H1 (cell line): ENCODE measurements around the gene FOXR2. TPM values are rescaled to one million over a fixed set of nuclear protein-coding genes. Genes with fewer than 3 reads are reported as not detected.

ENCODE experiments used
- CTCF ChIA-PET: fragments of 300-600 bp; sonication (Branson Sonifier 250); formaldehyde crosslinking; loops from one replicate; lab custom pipeline; 2021; ENCODE audit not compliant: partially characterized antibody; lab: Charles Lee
- POLR2A ChIA-PET: fragments of 300-600 bp; sonication (Branson Sonifier 250); formaldehyde crosslinking; loops from one replicate; lab custom pipeline; 2021; ENCODE audit warnings: inconsistent platforms; ENCODE audit not compliant: partially characterized antibody; lab: Charles Lee
- DNase-seq, 2 experiments: peaks; one replicate each; pipeline versions ENCODE4 v3.0.0 to v3.0.0-alpha.2; 2010 to 2022; ENCODE audit warnings: low spot score in 2 of 2, low read depth in 1 of 2, mixed read lengths in 1 of 2
- FAIRE-seq: peaks from 2 replicates; lab custom pipeline; 2011; peaks lifted over from hg19 to GRCh38; lab: Jason Lieb, UNC
- H2AFZ ChIP-seq: 2 replicates; pipeline ENCODE4 v1.8.1; 2012; ENCODE audit warnings: low read length, inconsistent platforms
- H2AK5ac ChIP-seq: 2 replicates; pipeline ENCODE4 v1.6.1; 2013; ENCODE audit warnings: low read depth, low read length
- H2BK120ac ChIP-seq: replicated peaks from 2 replicates; pipeline ENCODE3; 2013; ENCODE audit warnings: low read depth, low read length, inconsistent platforms
- H2BK12ac ChIP-seq: 2 replicates; pipeline ENCODE4 v1.6.1; 2013; ENCODE audit warnings: low read depth, low read length
- H2BK15ac ChIP-seq: 2 replicates; pipeline ENCODE4 v1.6.1; 2013; ENCODE audit warnings: low read length
- H2BK20ac ChIP-seq: 2 replicates; pipeline ENCODE4 v1.6.1; 2013; ENCODE audit warnings: low read length
- H2BK5ac ChIP-seq: 2 replicates; pipeline ENCODE4 v1.6.1; 2013; ENCODE audit warnings: low read depth, low read length
- H3K14ac ChIP-seq: 2 replicates; pipeline ENCODE4 v1.6.1; 2013; ENCODE audit warnings: inconsistent platforms; ENCODE audit not compliant: insufficient read length
- H3K18ac ChIP-seq: 2 replicates; pipeline ENCODE4 v1.6.1; 2013; ENCODE audit warnings: low read length; ENCODE audit errors: extremely low read depth
- H3K23ac ChIP-seq: 2 replicates; pipeline ENCODE4 v1.6.1; 2013; ENCODE audit warnings: inconsistent platforms; ENCODE audit not compliant: insufficient read length
- H3K23me2 ChIP-seq: 2 replicates; pipeline ENCODE4 v1.6.1; 2013; ENCODE audit warnings: low read depth, low read length
- H3K27ac ChIP-seq: 2 replicates; pipeline ENCODE4 v1.6.1; 2011; ENCODE audit warnings: low read depth, low read length, inconsistent platforms
- H3K27me3 ChIP-seq, 4 experiments: replicated peaks in 1 of 4; 1 replicate in 1 of 4; 2 replicates in 3 of 4; pipeline versions ENCODE4 v1.6.1 to v1.8.1; 2011 to 2013; ENCODE audit warnings: low read length in 3 of 4, mild to moderate bottlenecking in 3 of 4, inconsistent platforms in 2 of 4, mixed read lengths in 2 of 4, moderate library complexity in 1 of 4; ENCODE audit not compliant: control insufficient read depth in 3 of 4, insufficient read depth in 3 of 4; ENCODE audit errors: extremely low read depth in 1 of 4
- H3K36me3 ChIP-seq, 4 experiments: 2 replicates each; pipeline versions ENCODE4 v1.6.1 to v1.8.1; 2011 to 2013; ENCODE audit warnings: mild to moderate bottlenecking in 4 of 4, low read length in 3 of 4, moderate library complexity in 2 of 4, control low read depth in 1 of 4, inconsistent platforms in 1 of 4; ENCODE audit not compliant: insufficient read depth in 4 of 4, control insufficient read depth in 2 of 4
- H3K4ac ChIP-seq: replicated peaks from 2 replicates; pipeline ENCODE3; 2013; ENCODE audit warnings: low read length, low read depth, mixed read lengths, inconsistent platforms; ENCODE audit not compliant: insufficient read length
- H3K4me1 ChIP-seq, 4 experiments: replicated peaks in 1 of 4; 1 replicate in 1 of 4; 2 replicates in 3 of 4; pipeline versions ENCODE4 v1.6.1 to v1.8.1; 2011 to 2013; ENCODE audit warnings: low read length in 3 of 4, inconsistent platforms in 2 of 4, mixed read lengths in 1 of 4; ENCODE audit not compliant: insufficient read depth in 4 of 4, control insufficient read depth in 3 of 4
- H3K4me2 ChIP-seq, 2 experiments: 2 replicates each; pipeline versions ENCODE4 v1.6.1 to v1.8.1; 2011 to 2013; ENCODE audit warnings: low read depth in 2 of 2, low read length in 2 of 2, control low read depth in 1 of 2, inconsistent platforms in 1 of 2, mild to moderate bottlenecking in 1 of 2; ENCODE audit not compliant: insufficient read depth in 1 of 2
- H3K4me3 ChIP-seq, 4 experiments: fragments of 200-600, 300-600 bp in 1 of 4; sonication (generic), shearing (Covaris generic), sonication (Bioruptor Twin) in 1 of 4; 2 replicates each; pipeline versions ENCODE4 v1.5.1 to v1.8.1; 2011 to 2016; ENCODE audit warnings: low read length in 4 of 4, low read depth in 3 of 4, control low read depth in 2 of 4, inconsistent platforms in 2 of 4, mild to moderate bottlenecking in 2 of 4, mixed read lengths in 1 of 4, moderate library complexity in 1 of 4; ENCODE audit not compliant: insufficient read depth in 2 of 4; ENCODE audit errors: extremely low read depth in 1 of 4
- H3K56ac ChIP-seq: replicated peaks from 2 replicates; pipeline ENCODE3; 2013; ENCODE audit warnings: low read depth, mild to moderate bottlenecking, mixed read lengths, low read length, inconsistent platforms; ENCODE audit not compliant: insufficient read length
- H3K79me1 ChIP-seq: 2 replicates; pipeline ENCODE4 v1.6.1; 2013; ENCODE audit warnings: low read depth, low read length, control low read depth
- H3K79me2 ChIP-seq, 2 experiments: 2 replicates each; pipeline versions ENCODE4 v1.6.1 to v1.8.1; 2012 to 2013; ENCODE audit warnings: low read length in 2 of 2, mild to moderate bottlenecking in 2 of 2, inconsistent platforms in 1 of 2; ENCODE audit not compliant: insufficient read depth in 2 of 2, control insufficient read depth in 1 of 2
- H3K9ac ChIP-seq, 4 experiments: replicated peaks in 1 of 4; 1 replicate in 1 of 4; 2 replicates in 3 of 4; pipeline versions ENCODE4 v1.6.1 to v1.8.1; 2011 to 2013; ENCODE audit warnings: low read depth in 3 of 4, low read length in 3 of 4, control low read depth in 2 of 4, mild to moderate bottlenecking in 2 of 4, moderate library complexity in 2 of 4, inconsistent platforms in 1 of 4; ENCODE audit errors: extremely low read depth in 1 of 4
- H3K9me3 ChIP-seq, 2 experiments: 2 replicates each; pipeline versions ENCODE4 v1.6.1 to v1.8.1; 2012 to 2013; ENCODE audit warnings: mild to moderate bottlenecking in 2 of 2, moderate library complexity in 2 of 2, control low read depth in 1 of 2, inconsistent platforms in 1 of 2, low read depth in 1 of 2, low read length in 1 of 2, mixed read lengths in 1 of 2; ENCODE audit not compliant: insufficient read depth in 2 of 2
- H4K20me1 ChIP-seq, 2 experiments: replicated peaks in 1 of 2; 2 replicates each; pipeline versions ENCODE3 to v1.8.1; 2011 to 2013; ENCODE audit warnings: inconsistent platforms in 2 of 2, low read length in 2 of 2, mild to moderate bottlenecking in 1 of 2; ENCODE audit not compliant: insufficient read depth in 2 of 2, control insufficient read depth in 1 of 2
- H4K5ac ChIP-seq: 2 replicates; pipeline ENCODE4 v1.6.1; 2013; ENCODE audit warnings: low read length, low read depth, mixed read lengths, inconsistent platforms; ENCODE audit not compliant: insufficient read length
- H4K8ac ChIP-seq: 2 replicates; pipeline ENCODE4 v1.8.0; 2013; ENCODE audit warnings: mild to moderate bottlenecking, moderate library complexity, low read length, inconsistent platforms; ENCODE audit not compliant: insufficient read depth; ENCODE audit errors: extremely low read depth
- H4K91ac ChIP-seq: replicated peaks from 2 replicates; pipeline ENCODE3; 2013; ENCODE audit warnings: low read length, mixed read lengths, inconsistent platforms; ENCODE audit not compliant: insufficient read length
- ATF2 ChIP-seq: IDR thresholded peaks from 2 replicates; pipeline ENCODE4 v1.6.1; 2012; ENCODE audit warnings: low read length, inconsistent platforms
- ATF3 ChIP-seq: IDR thresholded peaks from 2 replicates; pipeline ENCODE4 v1.6.1; 2011; ENCODE audit warnings: low read depth, mild to moderate bottlenecking, low read length; ENCODE audit not compliant: insufficient read depth
- CEBPB ChIP-seq: IDR thresholded peaks from 2 replicates; pipeline ENCODE4 v1.6.1; 2012; ENCODE audit warnings: low read depth, low read length
- CTBP2 ChIP-seq: IDR thresholded peaks from 2 replicates; pipeline ENCODE4 v1.7.0; 2011; ENCODE audit warnings: borderline replicate concordance, mild to moderate bottlenecking, moderate library complexity, mixed read lengths, low read length; ENCODE audit not compliant: insufficient read depth, insufficient read length
- E2F6 ChIP-seq: IDR thresholded peaks from 2 replicates; pipeline ENCODE4 v1.6.1; 2012; ENCODE audit warnings: inconsistent platforms
- KDM4A ChIP-seq: IDR thresholded peaks from one replicate; pipeline ENCODE4 v1.7.1; 2012; ENCODE audit warnings: low read depth, mild to moderate bottlenecking, moderate library complexity, low read length, inconsistent platforms; ENCODE audit not compliant: severe bottlenecking
- POU5F1 ChIP-seq: IDR thresholded peaks from 2 replicates; pipeline ENCODE4 v1.6.1; 2011; ENCODE audit warnings: low read depth, mild to moderate bottlenecking, low read length, moderate library complexity
- RBBP5 ChIP-seq: IDR thresholded peaks from 2 replicates; pipeline ENCODE4 v1.7.1; 2012; ENCODE audit warnings: low read depth, mild to moderate bottlenecking, inconsistent platforms, low read length, moderate library complexity, borderline replicate concordance
- SIRT6 ChIP-seq: IDR thresholded peaks from one replicate; pipeline ENCODE4 v1.7.1; 2012; ENCODE audit warnings: low read length, inconsistent platforms
- SRF ChIP-seq: IDR thresholded peaks from 2 replicates; pipeline ENCODE4 v1.6.1; 2011; ENCODE audit warnings: mild to moderate bottlenecking, low read depth, low read length, moderate library complexity
- TBP ChIP-seq: IDR thresholded peaks from 2 replicates; pipeline ENCODE4 v1.6.1; 2011; ENCODE audit warnings: low read depth, low read length, improper control_type of control experiment
- YY1 ChIP-seq: IDR thresholded peaks from 2 replicates; pipeline ENCODE4 v1.6.1; 2011; ENCODE audit warnings: low read depth, mild to moderate bottlenecking, low read length
- WGBS, 2 experiments: shearing (Covaris generic) in 1 of 2; methylation state at CpG; one replicate each; pipeline versions ENCODE4 v1.1.6 to v1.1.7; 2013 to 2015; ENCODE audit warnings: low lambda C conversion rate in 2 of 2, mixed read lengths in 2 of 2, inconsistent platforms in 1 of 2, low coverage in 1 of 2, missing lambda C conversion rate in 1 of 2; ENCODE audit not compliant: insufficient replicate concordance in 2 of 2, insufficient coverage in 1 of 2, insufficient read length in 1 of 2; ENCODE audit errors: extremely low coverage in 1 of 2, missing lambda C conversion rate in 1 of 2; 5-methylcytosine and 5-hydroxymethylcytosine counted together
- polyA plus RNA-seq, 7 experiments: library from polyadenylated mRNA; depleted of rRNA in 3 of 7; stranded (reverse) in 5 of 7; unstranded in 2 of 7; fragments of >200 nt in 5 of 7; fragments of 200-250 nt in 2 of 7; gene quantifications; 1 replicate in 5 of 7; 2 replicates in 1 of 7; 4 replicates in 1 of 7; pipeline versions ENCODE4 v1.2.1 to v1.2.3, GENCODE V29; 2011 to 2013; ENCODE audit warnings: missing spikeins in 2 of 7, mixed read lengths in 2 of 7
- total RNA-seq: library from RNA; stranded (reverse); fragmentation: NEBNext Ultra II Directional; extraction: Animal tissue kit (Norgen Biotek cat#: 25700); gene quantifications from 2 replicates; pipeline ENCODE4 v1.2.1, GENCODE V29; 2021

FOXR2 gene
- total and polyA plus RNA-seq, 2 of the 8 experiments (the other 6 are each of a cell fraction or from before 2014, with no cell fraction given): not detected

GRCh38 chrX:55638933-55639332 is 15.7 kb downstream of the FOXR2 start:
- H2BK5ac ChIP-seq: no peak overlapping the region
- H2BK12ac ChIP-seq: no peak overlapping the region
- H3K9me3 ChIP-seq: peaks cover 10 to 23% of the 10 kb centered on the region in 2 experiments; a peak in 3 of 4 replicates
- no peak overlapping the region for H4K91ac ChIP-seq
- no peak overlapping the region for H4K5ac ChIP-seq
- no peak overlapping the region for H3K27ac ChIP-seq
- H4K20me1 ChIP-seq: no peaks in the 10 kb centered on the region
- POLR2A ChIA-PET: no interaction called here
- no peaks in the 10 kb centered on the region for H3K27me3 ChIP-seq
- H3K56ac ChIP-seq: no peak overlapping the region
- H2AK5ac ChIP-seq: no peak overlapping the region
- H3K14ac ChIP-seq: no peak overlapping the region
- H2BK15ac ChIP-seq: no peak overlapping the region
- CTCF ChIA-PET: interaction anchor here (0.5 to 0.6 kb wide), 2 partner anchors 44 to 438 kb away, joined by 3 read pairs; no protein-coding TSS in a partner anchor
- H3K36me3 ChIP-seq: no peaks in the 10 kb centered on the region
- no peaks in the 10 kb centered on the region for H3K23me2 ChIP-seq
- no peak overlapping the region for H4K8ac ChIP-seq
- H3K4ac ChIP-seq: no peak overlapping the region
- H3K4me2 ChIP-seq: no peak overlapping the region
- H2BK120ac ChIP-seq: no peak overlapping the region
- no peak overlapping the region for H3K23ac ChIP-seq
- no peak overlapping the region for H3K4me3 ChIP-seq
- no peaks in the 10 kb centered on the region for H3K4me1 ChIP-seq
- no peak for FAIRE-seq
- H3K79me1 ChIP-seq: no peaks in the 10 kb centered on the region
- H3K79me2 ChIP-seq: no peaks in the 10 kb centered on the region
- H2BK20ac ChIP-seq: no peak overlapping the region
- no peak overlapping the region for H3K9ac ChIP-seq
- no peak overlapping the region for H3K18ac ChIP-seq
- WGBS, 2 experiments: 86% methylated on average over 1 of the region's 1 CpG; no CpG with 5 or more reads in 1 of the 2 experiments
- H2AFZ ChIP-seq: no peak overlapping the region
- DNase-seq: no peak
- TF ChIP-seq ATF2 (no peak), E2F6 (no peak), ATF3 (no peak), SIRT6 (no peak), KDM4A (no peak), CTBP2 (no peak), TBP (no peak), YY1 (no peak), SRF (no peak), POU5F1 (no peak), CEBPB (no peak), RBBP5 (no peak)
